NCI-H526 (cell line): ENCODE measurements around the gene FZR1.
"Not testable (repeated sequence)": the region's sequence is repeated elsewhere in the genome, so short reads cannot be mapped to it uniquely, and the experiment has no call there.

Experiments used
- DNase-seq, 2 experiments: peaks; one replicate each; lab custom pipeline; 2025; lab: John Stamatoyannopoulos, UW

FZR1 gene

DNA sequence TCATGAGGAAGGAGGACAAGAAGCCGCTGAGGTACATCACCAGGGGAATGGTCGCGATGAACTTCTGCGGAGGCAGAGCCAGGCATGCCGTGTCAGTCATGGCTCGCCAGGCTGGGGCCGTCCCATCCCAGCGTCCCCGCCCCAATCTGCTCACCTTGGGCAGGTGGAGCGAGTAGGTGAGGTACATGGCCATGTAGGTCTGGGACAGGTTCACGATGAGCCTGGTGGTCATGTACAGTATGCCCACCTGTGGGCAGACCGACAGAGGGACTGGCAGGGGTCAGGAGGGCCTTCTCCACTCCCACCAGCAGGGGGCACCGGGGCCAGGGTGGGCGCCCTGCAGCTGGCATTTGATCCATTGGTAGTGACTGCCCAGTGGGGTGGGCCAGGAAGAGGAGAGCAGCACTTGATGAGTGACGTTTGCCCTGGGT is 41.2 kb downstream of the FZR1 start:
- DNase-seq, result no peak

DNA sequence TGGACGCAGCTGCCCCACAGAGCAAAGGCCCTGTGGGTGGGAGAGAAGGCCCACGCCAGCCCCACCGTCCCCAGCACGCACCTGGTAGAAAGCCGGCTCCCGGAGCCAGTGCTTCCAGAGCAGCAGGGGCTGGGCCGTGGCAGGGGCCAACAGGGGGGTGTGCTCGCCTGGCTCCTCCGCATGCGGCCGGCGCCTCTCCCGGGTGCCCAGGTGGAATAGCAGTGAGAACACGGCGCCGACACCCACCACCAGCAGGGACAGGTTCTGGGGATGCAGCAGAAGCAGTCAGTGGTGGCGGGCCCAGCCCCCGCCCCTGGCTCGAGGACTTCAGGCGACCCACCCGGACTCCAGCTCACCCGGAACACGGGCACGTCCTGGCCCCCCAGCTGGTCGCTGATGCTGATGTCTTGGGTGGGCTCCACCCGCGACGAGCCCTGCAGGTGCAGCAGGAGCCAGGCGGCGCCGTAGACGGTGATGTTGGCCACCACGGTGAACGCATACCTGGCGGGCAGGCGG is 41.7 kb downstream of the FZR1 start:
- DNase-seq, result no peak

DNA sequence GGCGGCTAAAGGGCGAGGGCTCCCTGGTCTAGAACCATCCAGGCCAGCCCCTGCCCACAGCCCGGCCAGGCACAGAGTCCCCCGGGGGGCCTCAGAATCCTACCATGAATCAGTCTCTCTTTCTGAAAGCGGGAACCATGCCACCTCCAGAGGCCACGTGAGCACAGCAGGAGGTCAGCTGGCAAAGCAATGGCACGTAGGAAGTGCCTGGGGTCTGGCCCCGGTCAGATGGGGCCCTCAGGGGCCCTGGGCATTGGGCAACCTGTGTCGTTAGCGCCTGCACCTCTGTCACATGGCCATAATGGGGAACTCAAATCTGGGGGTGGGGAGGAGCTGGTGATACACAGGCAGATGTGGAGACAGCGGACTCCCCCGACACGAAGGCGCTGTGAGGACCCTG is 42.5 kb downstream of the FZR1 start:
- DNase-seq, result no peak

DNA sequence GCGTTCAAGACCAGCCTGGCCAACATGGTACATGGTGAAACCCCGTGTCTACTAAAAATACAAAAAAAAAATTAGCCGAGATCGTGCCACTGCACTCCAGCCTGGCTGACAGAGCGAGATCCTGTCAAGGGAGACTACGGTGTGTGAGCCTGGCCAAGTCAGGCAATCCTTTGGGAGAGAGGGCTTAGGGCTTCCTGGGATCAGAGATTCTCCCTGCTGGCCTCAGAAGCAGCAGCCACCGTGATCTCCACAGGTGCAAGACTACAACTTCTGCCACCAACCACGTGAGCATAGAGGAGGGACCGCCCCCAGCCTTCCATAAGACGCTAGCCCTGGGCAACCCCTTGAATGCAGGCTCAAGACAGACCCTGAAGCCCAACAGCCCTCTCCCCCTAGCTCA is 43.7 kb downstream of the FZR1 start:
- DNase-seq, result no peak

- DNase-seq, result no peak
These were observed 45.1 kb downstream of the FZR1 start for GRCh38 chr19:3550947-3551791.

DNA sequence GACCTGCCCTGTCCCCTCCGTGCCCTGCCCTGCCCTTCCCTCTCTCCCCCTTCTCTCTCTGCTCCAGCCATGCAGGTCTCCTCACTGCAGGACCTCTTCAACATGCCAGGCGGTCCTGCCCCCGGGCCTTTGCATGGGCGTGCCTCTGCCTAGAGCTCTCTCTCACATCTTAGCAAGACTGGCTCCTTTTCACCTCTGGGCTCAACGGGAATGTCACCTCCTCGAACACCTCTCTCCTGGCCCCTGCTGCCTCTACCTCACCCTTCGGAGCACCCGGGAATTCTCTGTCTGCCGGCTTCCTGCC is 45.6 kb downstream of the FZR1 start:
- DNase-seq, result no peak

DNA sequence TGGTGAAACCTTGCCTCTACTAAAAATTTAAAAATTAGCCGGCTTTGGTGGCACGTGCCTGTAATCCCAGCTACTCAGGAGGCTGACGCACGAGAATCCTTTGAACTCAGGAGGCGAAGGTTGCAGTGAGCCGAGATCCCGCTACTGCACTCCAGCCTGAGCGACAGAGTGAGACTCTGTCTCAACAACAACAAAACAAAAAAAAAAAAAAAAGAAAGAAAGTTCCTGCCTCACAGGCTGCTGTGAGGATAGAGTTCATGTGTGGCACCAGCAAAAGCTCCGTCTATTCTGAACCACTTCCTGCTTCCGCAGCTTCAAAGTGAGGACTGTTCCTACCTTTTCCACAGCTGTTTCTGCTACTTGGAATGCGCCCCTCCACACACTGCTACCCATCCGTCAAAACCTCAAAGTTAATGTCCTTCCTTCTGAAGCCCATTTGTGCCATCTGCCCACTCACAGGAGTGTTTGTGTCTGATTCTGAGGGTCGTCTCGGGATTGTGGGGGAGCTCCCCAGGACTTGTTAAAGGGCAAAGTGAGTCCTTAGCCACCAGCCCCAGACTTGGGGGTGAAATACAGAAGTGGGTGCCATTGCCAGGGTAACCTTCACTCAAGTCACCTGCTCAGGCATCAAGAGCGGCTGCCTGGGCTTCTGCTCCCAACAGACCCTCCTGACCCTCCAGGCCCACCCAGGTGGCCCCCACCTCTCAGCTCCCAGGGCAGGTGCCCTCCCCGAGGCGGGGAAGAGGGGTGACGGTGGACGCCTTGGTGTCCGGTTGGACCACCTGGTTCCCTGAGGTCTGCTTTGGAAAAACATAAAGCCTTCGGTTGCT is 48.4 kb downstream of the FZR1 start:
- no peak for DNase-seq

GRCh38 chr19:3555653-3556422 is 49.7 kb downstream of the FZR1 start:
- DNase-seq, result no peak

- no peak for DNase-seq
These were observed 50.4 kb downstream of the FZR1 start for GRCh38 chr19:3556423-3556977.

DNA sequence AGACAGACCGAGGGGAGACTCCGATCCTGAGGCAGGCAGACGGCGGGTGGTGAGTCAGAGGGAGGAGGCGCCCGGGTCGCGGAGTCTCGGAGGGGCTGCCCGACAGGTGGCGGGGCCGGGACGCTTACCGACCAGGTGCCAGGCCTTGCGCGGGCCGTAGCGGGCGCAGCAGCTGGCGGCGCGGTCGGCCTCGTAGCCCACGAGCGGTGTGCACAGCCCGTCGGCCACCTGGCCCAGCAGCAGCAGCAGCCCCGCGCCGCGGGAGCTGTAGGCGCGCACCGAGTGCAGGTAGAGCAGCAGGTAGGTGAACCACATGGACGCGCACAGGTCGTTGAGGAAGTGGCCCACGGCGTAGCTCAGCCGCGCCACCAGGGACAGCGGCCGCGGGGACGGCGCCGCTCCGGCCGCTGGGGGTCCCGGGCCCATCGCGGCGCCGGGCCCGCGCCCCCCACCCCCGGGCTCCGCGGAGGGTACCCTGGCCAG is 50.9 kb downstream of the FZR1 start:
- DNase-seq, result peak in 1 of 2 experiments; percentile 40

DNA sequence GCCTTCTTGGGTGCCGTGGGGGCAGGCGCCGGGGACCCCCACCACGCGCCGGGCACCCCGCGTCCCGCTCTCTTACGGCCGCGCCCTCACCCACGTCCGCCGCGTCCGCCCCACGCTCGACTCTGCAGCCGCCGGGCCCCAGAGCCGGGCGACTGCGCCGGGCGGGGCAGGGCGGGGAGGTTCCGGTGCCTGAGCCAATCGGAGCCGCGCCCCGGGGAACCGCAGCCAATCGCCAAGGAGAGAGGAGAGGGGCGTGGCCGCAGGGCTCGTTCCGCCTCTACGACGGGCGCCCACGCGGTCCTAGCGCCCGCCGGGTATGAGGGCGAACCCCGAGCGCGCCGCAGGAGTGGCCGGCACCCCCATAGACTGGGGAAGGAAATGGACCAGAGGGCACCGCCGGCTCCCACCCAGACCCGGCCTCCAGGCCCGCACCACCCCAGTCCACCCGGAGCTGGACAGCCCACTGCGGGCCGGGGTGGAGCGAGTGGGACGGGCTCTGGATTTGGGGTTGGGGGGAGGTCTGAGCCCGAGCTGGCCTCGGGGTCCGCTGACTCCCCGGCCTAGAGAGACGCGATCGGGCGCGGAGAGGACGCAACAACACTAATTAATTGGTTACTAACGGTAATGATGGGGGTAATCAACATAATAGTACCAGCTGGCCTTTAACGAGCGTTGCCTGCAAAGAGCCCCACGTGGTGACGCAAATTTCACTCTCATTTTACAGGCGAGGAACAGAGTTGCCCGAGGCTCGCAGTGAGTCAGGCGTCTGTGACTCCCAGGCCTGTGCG is 51.5 kb downstream of the FZR1 start, which contains the start of gene MFSD12:
MFSD12 (minus strand) TSS at position 126 of the 788 bp plus-strand sequence. CDS start 183 bp downstream, outside the sequence.
- peak; percentile 47 to 94 for DNase-seq

DNA sequence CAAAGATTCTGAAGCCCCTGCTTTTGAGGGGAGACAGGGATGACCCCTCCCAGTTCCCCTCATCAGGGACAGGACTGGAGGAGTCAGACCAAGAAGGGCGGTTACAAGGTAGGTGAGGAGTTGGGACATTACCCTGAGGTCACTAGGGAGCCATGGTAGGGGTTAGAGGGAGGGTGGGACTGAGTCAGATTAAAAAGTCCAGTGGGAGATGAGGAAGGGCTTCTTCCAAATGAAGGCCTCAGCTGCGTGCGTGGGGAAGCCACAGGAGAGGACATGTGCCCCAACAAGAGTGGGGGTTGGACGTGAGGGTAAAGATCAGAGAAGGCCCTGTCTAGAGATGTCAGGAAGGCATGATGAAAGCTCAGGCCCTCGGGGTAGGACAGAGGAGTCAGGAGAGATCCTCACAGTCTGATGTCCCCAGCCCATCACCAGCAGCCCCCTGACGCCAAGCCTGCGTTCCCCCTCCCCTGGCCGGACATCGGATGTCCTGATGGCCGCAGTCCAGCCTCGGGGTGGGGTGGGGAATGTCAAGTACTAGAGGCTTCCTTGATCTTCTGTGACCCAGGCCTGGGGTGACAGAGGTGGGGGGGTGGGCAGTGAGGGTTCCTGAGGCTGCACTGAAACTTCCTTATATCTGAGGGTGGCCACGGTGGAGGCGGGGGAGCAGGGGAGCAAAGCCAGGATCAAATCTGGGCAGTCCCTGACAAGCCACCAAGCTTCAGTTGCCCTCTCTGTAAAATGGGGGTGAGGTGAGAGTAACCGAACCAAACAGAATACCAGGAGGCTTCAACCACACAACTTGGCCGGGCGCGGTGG is 57.8 kb downstream of the FZR1 start:
- no peak for DNase-seq

DNA sequence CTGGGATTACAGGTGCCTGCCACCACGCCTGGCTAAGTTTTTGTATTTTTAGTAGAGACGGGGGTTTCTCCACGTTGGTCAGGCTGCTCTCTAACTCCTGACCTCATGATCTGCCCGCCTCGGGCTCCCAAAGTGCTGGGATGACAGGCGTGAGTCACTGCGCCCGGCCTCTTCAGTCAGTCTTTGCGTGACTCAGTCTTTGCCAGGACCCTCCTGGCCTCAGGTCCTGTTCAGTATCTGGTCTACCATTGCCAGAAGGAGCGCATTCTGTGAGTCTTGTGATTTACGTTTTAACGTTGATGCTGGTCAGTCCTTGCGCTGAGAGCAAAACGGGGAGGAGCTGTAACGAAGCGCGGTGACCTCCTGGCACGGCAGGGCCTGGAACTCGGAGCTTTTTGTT is 59.0 kb downstream of the FZR1 start:
- no peak for DNase-seq

DNA sequence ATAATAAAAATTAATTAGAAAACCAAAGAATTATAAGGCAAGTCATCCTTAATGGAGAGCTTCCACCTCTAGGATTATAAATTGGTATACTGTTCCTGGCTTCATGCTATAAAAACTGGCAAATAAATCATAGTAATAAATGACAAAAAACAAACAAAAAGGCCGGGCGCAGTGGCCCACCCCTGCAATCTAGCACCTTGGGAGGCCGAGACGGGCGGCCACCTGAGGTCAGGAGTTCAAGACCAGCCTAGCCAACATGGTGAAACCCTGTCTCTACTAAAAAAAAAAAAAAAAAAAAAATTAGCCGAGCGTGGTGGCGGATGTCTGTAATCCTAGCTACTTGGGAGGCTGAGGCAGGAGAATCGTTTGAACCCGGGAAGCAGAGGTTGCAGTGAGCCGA is 63.9 kb downstream of the FZR1 start:
- DNase-seq, result not testable (repeated sequence)

- no peak for DNase-seq
These were observed 64.5 kb downstream of the FZR1 start for GRCh38 chr19:3570606-3571011.

GRCh38 chr19:3572132-3572854 is 66.2 kb downstream of the FZR1 start:
- peak; percentile 95 to 98 for DNase-seq

GRCh38 chr19:3572855-3573161 is 66.7 kb downstream of the FZR1 start, which contains the start of gene HMG20B:
Gene HMG20B (plus strand): TSS chr19:3572944. CDS start chr19:3573310, 366 bp downstream.
- no peak for DNase-seq

DNA sequence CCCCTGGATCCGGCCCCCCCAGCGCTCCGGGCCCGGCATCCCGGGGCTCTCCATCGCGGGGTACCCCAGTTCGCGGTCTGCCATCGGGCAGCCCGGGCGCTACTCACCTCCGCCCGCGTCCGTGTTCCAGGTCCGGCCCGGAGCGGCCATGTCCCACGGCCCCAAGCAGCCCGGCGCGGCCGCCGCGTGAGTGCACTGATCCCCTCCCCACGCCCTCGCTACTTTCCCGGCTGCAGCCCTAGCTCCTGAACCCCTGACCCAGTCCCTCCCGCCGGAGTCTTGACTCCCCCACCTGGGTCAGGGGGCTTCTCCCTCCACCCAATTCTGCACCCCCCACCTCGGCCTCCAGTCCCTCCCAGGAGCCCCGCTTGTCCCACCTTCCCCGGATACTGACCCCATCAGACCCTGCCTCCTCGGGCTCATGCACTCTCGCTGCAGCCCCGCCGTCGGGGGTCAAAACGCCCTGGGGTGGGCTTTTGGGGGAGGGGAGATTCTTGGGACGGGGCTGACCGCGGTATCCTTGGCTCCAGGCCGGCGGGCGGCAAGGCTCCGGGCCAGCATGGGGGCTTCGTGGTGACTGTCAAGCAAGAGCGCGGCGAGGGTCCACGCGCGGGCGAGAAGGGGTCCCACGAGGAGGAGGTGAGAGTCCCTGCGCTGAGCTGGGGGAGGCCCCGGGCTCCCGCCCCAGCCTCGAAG is 67.2 kb downstream of the FZR1 start:
- DNase-seq, result peak in 1 of 2 experiments; percentile 50
